SK-N-SH (cell line): ENCODE data around the gene CC2D2B.

Source experiments
- GATA2 ChIP-seq: sonication (generic); formaldehyde crosslinking; IDR thresholded peaks from 2 replicates; pipeline ENCODE4 v1.5.0; 2020; ENCODE audit warnings: mild to moderate bottlenecking, missing genetic modification reagents
- MAX ChIP-seq: IDR thresholded peaks from 2 replicates; pipeline ENCODE4 v1.4.0; 2012; ENCODE audit warnings: low read depth
- NRF1 ChIP-seq: IDR thresholded peaks from 2 replicates; pipeline ENCODE4 v1.6.1; 2012; ENCODE audit warnings: low read depth, mild to moderate bottlenecking, low read length
- POLR2AphosphoS5 ChIP-seq: IDR thresholded peaks from 2 replicates; pipeline ENCODE4 v1.6.1; 2012; ENCODE audit warnings: low read depth, low read length
- RAD21 ChIP-seq: IDR thresholded peaks from 2 replicates; pipeline ENCODE4 v1.6.1; 2012; ENCODE audit warnings: mild to moderate bottlenecking, low read length
- TAF1 ChIP-seq: IDR thresholded peaks from 2 replicates; pipeline ENCODE4 v1.6.1; 2012; ENCODE audit warnings: low read depth, mild to moderate bottlenecking, low read length, moderate library complexity, borderline replicate concordance
- YY1 ChIP-seq: IDR thresholded peaks from 2 replicates; pipeline ENCODE4 v1.4.0; 2012; ENCODE audit warnings: low read depth, mild to moderate bottlenecking
- TF ChIP-seq, protein P1 (sequence below): fragments of 200-600 bp; sonication (generic); IDR thresholded peaks from 2 replicates; pipeline ENCODE4 v1.6.1; 2017; ENCODE audit warnings: antibody characterized with exemption, mild to moderate bottlenecking, moderate library complexity
- TF ChIP-seq, protein P2 (sequence below): IDR thresholded peaks from 2 replicates; pipeline ENCODE4 v1.6.1; 2012; ENCODE audit warnings: mild to moderate bottlenecking, low read depth, low read length, moderate library complexity

- TF ChIP-seq, protein P1, sequence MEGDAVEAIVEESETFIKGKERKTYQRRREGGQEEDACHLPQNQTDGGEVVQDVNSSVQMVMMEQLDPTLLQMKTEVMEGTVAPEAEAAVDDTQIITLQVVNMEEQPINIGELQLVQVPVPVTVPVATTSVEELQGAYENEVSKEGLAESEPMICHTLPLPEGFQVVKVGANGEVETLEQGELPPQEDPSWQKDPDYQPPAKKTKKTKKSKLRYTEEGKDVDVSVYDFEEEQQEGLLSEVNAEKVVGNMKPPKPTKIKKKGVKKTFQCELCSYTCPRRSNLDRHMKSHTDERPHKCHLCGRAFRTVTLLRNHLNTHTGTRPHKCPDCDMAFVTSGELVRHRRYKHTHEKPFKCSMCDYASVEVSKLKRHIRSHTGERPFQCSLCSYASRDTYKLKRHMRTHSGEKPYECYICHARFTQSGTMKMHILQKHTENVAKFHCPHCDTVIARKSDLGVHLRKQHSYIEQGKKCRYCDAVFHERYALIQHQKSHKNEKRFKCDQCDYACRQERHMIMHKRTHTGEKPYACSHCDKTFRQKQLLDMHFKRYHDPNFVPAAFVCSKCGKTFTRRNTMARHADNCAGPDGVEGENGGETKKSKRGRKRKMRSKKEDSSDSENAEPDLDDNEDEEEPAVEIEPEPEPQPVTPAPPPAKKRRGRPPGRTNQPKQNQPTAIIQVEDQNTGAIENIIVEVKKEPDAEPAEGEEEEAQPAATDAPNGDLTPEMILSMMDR: no peak
- TF ChIP-seq POLR2AphosphoS5 (no peak), TAF1 (no peak), YY1 (no peak), NRF1 (no peak), GATA2 (CRISPR knock-in tag) (no peak), MAX (no peak), RAD21 (no peak)
- TF ChIP-seq, protein P2, sequence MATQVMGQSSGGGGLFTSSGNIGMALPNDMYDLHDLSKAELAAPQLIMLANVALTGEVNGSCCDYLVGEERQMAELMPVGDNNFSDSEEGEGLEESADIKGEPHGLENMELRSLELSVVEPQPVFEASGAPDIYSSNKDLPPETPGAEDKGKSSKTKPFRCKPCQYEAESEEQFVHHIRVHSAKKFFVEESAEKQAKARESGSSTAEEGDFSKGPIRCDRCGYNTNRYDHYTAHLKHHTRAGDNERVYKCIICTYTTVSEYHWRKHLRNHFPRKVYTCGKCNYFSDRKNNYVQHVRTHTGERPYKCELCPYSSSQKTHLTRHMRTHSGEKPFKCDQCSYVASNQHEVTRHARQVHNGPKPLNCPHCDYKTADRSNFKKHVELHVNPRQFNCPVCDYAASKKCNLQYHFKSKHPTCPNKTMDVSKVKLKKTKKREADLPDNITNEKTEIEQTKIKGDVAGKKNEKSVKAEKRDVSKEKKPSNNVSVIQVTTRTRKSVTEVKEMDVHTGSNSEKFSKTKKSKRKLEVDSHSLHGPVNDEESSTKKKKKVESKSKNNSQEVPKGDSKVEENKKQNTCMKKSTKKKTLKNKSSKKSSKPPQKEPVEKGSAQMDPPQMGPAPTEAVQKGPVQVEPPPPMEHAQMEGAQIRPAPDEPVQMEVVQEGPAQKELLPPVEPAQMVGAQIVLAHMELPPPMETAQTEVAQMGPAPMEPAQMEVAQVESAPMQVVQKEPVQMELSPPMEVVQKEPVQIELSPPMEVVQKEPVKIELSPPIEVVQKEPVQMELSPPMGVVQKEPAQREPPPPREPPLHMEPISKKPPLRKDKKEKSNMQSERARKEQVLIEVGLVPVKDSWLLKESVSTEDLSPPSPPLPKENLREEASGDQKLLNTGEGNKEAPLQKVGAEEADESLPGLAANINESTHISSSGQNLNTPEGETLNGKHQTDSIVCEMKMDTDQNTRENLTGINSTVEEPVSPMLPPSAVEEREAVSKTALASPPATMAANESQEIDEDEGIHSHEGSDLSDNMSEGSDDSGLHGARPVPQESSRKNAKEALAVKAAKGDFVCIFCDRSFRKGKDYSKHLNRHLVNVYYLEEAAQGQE: no peak
These were observed 113.6 kb downstream of the CC2D2B start for GRCh38 chr10:96021332-96021731.
